ENCODE measurements around the gene SPTLC3.

- TF ChIP-seq CTCF (IDR thresholded peaks at IDR 0.05), result no peak
- TF ChIP-seq REST (IDR thresholded peaks at IDR 0.05; ENCODE audit: insufficient read depth in 1 of 2, low read depth in 2 of 2, low read length in 1 of 2), result no peak
- no peak for TF ChIP-seq POLR2AphosphoS5 (IDR thresholded peaks at IDR 0.05; ENCODE audit: low read depth, low read length)
Measured at GRCh38 chr20:12998046-12998445, 10.7 kb upstream of the SPTLC3 start.
